H9 (cell line): ENCODE measurements around the gene KCNJ15. TPM values are rescaled to one million over a fixed set of nuclear protein-coding genes. Genes with fewer than 3 reads are reported as not detected.

Source experiments
- DNase-seq: peaks from one replicate; pipeline ENCODE4 v3.0.0-alpha.2; 2017
- H2AFZ ChIP-seq: one replicate; pipeline ENCODE4 v1.6.1; 2013; ENCODE audit warnings: mild to moderate bottlenecking, low read length, control low read depth, moderate library complexity
- H2AK5ac ChIP-seq: 2 replicates; pipeline ENCODE4 v1.6.1; 2013; ENCODE audit warnings: low read length, control low read depth, mixed read lengths; ENCODE audit not compliant: insufficient read length
- H2BK120ac ChIP-seq: one replicate; pipeline ENCODE4 v1.6.1; 2013; ENCODE audit warnings: low read depth, mild to moderate bottlenecking, low read length, control low read depth, inconsistent platforms; ENCODE audit not compliant: poor library complexity, severe bottlenecking
- H2BK12ac ChIP-seq: 2 replicates; pipeline ENCODE4 v1.6.1; 2013; ENCODE audit warnings: low read length, control low read depth, mixed read lengths, low read depth; ENCODE audit not compliant: insufficient read length
- H2BK15ac ChIP-seq: 2 replicates; pipeline ENCODE4 v1.6.1; 2013; ENCODE audit warnings: low read depth, low read length, control low read depth
- H2BK20ac ChIP-seq: one replicate; pipeline ENCODE4 v1.6.1; 2013; ENCODE audit warnings: low read depth, mild to moderate bottlenecking, low read length, control low read depth, inconsistent platforms; ENCODE audit not compliant: poor library complexity, severe bottlenecking
- H2BK5ac ChIP-seq: 2 replicates; pipeline ENCODE4 v1.6.1; 2013; ENCODE audit warnings: low read length, control low read depth, mixed read lengths; ENCODE audit not compliant: insufficient read length
- H3K14ac ChIP-seq: 2 replicates; pipeline ENCODE4 v1.6.1; 2013; ENCODE audit warnings: low read length, control low read depth; ENCODE audit not compliant: insufficient read depth
- H3K18ac ChIP-seq: 2 replicates; pipeline ENCODE4 v1.6.1; 2013; ENCODE audit warnings: low read depth, mild to moderate bottlenecking, mixed read lengths, low read length, control low read depth; ENCODE audit not compliant: insufficient read length
- H3K23ac ChIP-seq: 2 replicates; pipeline ENCODE4 v1.6.1; 2013; ENCODE audit warnings: low read length, control low read depth, mixed read lengths, low read depth; ENCODE audit not compliant: insufficient read length
- H3K23me2 ChIP-seq: 2 replicates; pipeline ENCODE4 v1.6.1; 2013; ENCODE audit warnings: low read depth, mild to moderate bottlenecking, mixed read lengths, low read length, control low read depth; ENCODE audit not compliant: insufficient read length, poor library complexity, severe bottlenecking
- H3K27ac ChIP-seq: 2 replicates; pipeline ENCODE4 v1.5.1; 2013; ENCODE audit warnings: low read length, control low read depth, mixed read lengths, low read depth; ENCODE audit not compliant: insufficient read length
- H3K27me3 ChIP-seq: 2 replicates; pipeline ENCODE4 v1.6.1; 2013; ENCODE audit warnings: low read length, control low read depth, inconsistent platforms; ENCODE audit not compliant: insufficient read depth
- H3K4ac ChIP-seq: 2 replicates; pipeline ENCODE4 v1.6.1; 2013; ENCODE audit warnings: low read depth, mild to moderate bottlenecking, control low read depth, inconsistent platforms, low read length, moderate library complexity
- H3K4me1 ChIP-seq: 2 replicates; pipeline ENCODE4 v1.6.1; 2013; ENCODE audit warnings: low read length, control low read depth, inconsistent platforms; ENCODE audit not compliant: insufficient read depth
- H3K4me2 ChIP-seq: 2 replicates; pipeline ENCODE4 v1.6.1; 2013; ENCODE audit warnings: low read length, control low read depth, mixed read lengths; ENCODE audit not compliant: insufficient read length, insufficient read depth
- H3K56ac ChIP-seq: 2 replicates; pipeline ENCODE4 v1.6.1; 2013; ENCODE audit warnings: low read depth, mild to moderate bottlenecking, mixed read lengths, low read length, control low read depth; ENCODE audit not compliant: insufficient read length
- H3K79me1 ChIP-seq: 2 replicates; pipeline ENCODE4 v1.6.1; 2013; ENCODE audit warnings: low read depth, mild to moderate bottlenecking, moderate library complexity, low read length, control low read depth, inconsistent platforms; ENCODE audit not compliant: insufficient read depth, poor library complexity, severe bottlenecking
- H3K79me2 ChIP-seq: 2 replicates; pipeline ENCODE4 v1.6.1; 2013; ENCODE audit warnings: low read length, control low read depth, inconsistent platforms; ENCODE audit not compliant: insufficient read depth
- H3K9ac ChIP-seq: 2 replicates; pipeline ENCODE4 v1.6.1; 2013; ENCODE audit warnings: low read length, control low read depth, mixed read lengths; ENCODE audit not compliant: insufficient read length; ENCODE audit errors: extremely low read depth
- H3K9me3 ChIP-seq: one replicate; pipeline ENCODE4 v1.6.1; 2013; ENCODE audit warnings: low read depth, low read length, inconsistent platforms; ENCODE audit not compliant: control insufficient read depth
- H3T11ph ChIP-seq: one replicate; pipeline ENCODE4 v1.6.1; 2013; ENCODE audit warnings: mild to moderate bottlenecking, low read length, control low read depth, inconsistent platforms
- H4K20me1 ChIP-seq: one replicate; pipeline ENCODE4 v1.6.1; 2013; ENCODE audit not compliant: control insufficient read depth, insufficient read length, insufficient read depth
- H4K5ac ChIP-seq: 2 replicates; pipeline ENCODE4 v1.6.1; 2013; ENCODE audit warnings: low read depth, mild to moderate bottlenecking, mixed read lengths, low read length, control low read depth; ENCODE audit not compliant: insufficient read length
- H4K8ac ChIP-seq: replicated peaks from 2 replicates; pipeline ENCODE4 v1.6.1; 2013; ENCODE audit warnings: low read length, control low read depth, mixed read lengths, low read depth; ENCODE audit not compliant: insufficient read length
- H4K91ac ChIP-seq: 2 replicates; pipeline ENCODE4 v1.6.1; 2013; ENCODE audit warnings: low read depth, mild to moderate bottlenecking, moderate library complexity, mixed read lengths, low read length, control low read depth; ENCODE audit not compliant: insufficient read length
- H3K27ac Mint-ChIP-seq, 3 experiments: 2 replicates in 2 of 3; 3 replicates in 1 of 3; pipeline ENCODE4 v1.8.0; 2020 to 2021; ENCODE audit warnings: mixed read lengths in 3 of 3, mild to moderate bottlenecking in 1 of 3, moderate library complexity in 1 of 3
- H3K27me3 Mint-ChIP-seq: 2 replicates; pipeline ENCODE4 v1.8.0; 2021; ENCODE audit warnings: low read depth, mild to moderate bottlenecking, moderate library complexity, mixed read lengths
- H3K36me3 Mint-ChIP-seq, 3 experiments: 2 replicates in 2 of 3; 3 replicates in 1 of 3; pipeline ENCODE4 v1.8.0; 2020 to 2021; ENCODE audit warnings: low read depth in 3 of 3, mixed read lengths in 3 of 3; ENCODE audit not compliant: insufficient read depth in 1 of 3
- H3K4me1 Mint-ChIP-seq, 2 experiments: 2 replicates each; pipeline ENCODE4 v1.8.0; 2020; ENCODE audit warnings: mixed read lengths in 2 of 2
- H3K4me3 Mint-ChIP-seq, 2 experiments: 2 replicates in 1 of 2; 3 replicates in 1 of 2; pipeline ENCODE4 v1.8.0; 2020 to 2021; ENCODE audit warnings: mild to moderate bottlenecking in 2 of 2, mixed read lengths in 2 of 2, moderate library complexity in 1 of 2
- H3K9me3 Mint-ChIP-seq, 2 experiments: 2 replicates in 1 of 2; 3 replicates in 1 of 2; pipeline ENCODE4 v1.8.0; 2020; ENCODE audit warnings: mild to moderate bottlenecking in 2 of 2, mixed read lengths in 2 of 2, moderate library complexity in 1 of 2
- CTCF ChIP-seq: fragments of 200-600 bp; sonication (generic); conservative IDR thresholded peaks from 3 replicates; pipeline ENCODE4 v1.8.0; 2021; ENCODE audit warnings: antibody characterized with exemption, mild to moderate bottlenecking
- WGBS: extraction: QIAGEN DNeasy Blood & Tissue Kit; methylation state at CpG from one replicate; pipeline ENCODE4 v1.1.7; 2013; ENCODE audit warnings: missing lambda C conversion rate, low lambda C conversion rate, mixed read lengths; ENCODE audit not compliant: insufficient read length; ENCODE audit errors: extremely low coverage; 5-methylcytosine and 5-hydroxymethylcytosine counted together
- total RNA-seq: library from RNA; stranded (reverse); gene quantifications from 2 replicates; pipeline ENCODE4 v1.2.1, GENCODE V29; 2021

Gene KCNJ15
- total RNA-seq, 1 experiment from 2014 or later = not detected

DNA sequence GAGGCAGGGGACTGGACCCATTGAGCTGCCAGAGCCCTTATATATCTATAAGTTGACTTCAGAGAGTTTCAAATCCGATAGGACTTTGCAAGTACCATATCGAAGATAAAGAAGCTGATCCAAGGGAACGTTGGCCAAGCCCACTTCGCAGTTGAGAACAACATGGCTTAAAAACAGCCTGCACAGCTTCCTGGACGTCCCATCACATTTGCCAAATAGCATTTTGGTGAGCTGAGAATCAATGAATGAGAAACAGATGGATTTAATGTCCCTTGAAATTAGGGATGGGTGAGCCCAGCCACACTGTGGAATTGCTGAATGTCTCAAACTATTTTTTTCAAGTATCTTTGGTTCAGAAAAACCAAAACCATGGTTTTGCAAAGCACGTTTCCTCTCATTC, 64.8 kb downstream of the KCNJ15 start:
- H3K23ac ChIP-seq = no peak overlapping the region
- H2BK5ac ChIP-seq = no peak overlapping the region
- Mint-ChIP-seq H3K9me3 (no peaks in the 10 kb centered on the region; a peak in 1 of 5 replicates), H3K36me3 (no peaks in the 10 kb centered on the region), H3K4me1 (peaks cover 28% of the 10 kb centered on the region in 2 experiments), H3K27me3 (peaks cover 2% of the 10 kb centered on the region; the same call in 1 of the 2 replicates), H3K27ac (no peak overlapping the region), H3K4me3 (no peak overlapping the region)
- H2BK120ac ChIP-seq = no peak overlapping the region
- no peak for TF ChIP-seq CTCF
- H3K56ac ChIP-seq = no peak overlapping the region
- no CpG with 5 or more reads among the region's 6 CpGs for WGBS
- H3T11ph ChIP-seq = no peak overlapping the region
- H3K14ac ChIP-seq = no peak overlapping the region
- no peak overlapping the region for H3K27ac ChIP-seq
- H2BK12ac ChIP-seq = no peak overlapping the region
- no peaks in the 10 kb centered on the region for H3K23me2 ChIP-seq
- no peak overlapping the region for H4K8ac ChIP-seq
- no peaks in the 10 kb centered on the region for H3K27me3 ChIP-seq
- no peak overlapping the region for H3K9ac ChIP-seq
- H2AFZ ChIP-seq = no peak overlapping the region
- DNase-seq = no peak
- H2BK20ac ChIP-seq = no peak overlapping the region
- H2BK15ac ChIP-seq = no peak overlapping the region
- H4K5ac ChIP-seq = no peak overlapping the region
- no peak overlapping the region for H3K18ac ChIP-seq
- no peak overlapping the region for H4K91ac ChIP-seq
- no peaks in the 10 kb centered on the region for H3K9me3 ChIP-seq
- H4K20me1 ChIP-seq = no peaks in the 10 kb centered on the region
- no peak overlapping the region for H3K4me2 ChIP-seq
- H3K4ac ChIP-seq = no peak overlapping the region
- no peaks in the 10 kb centered on the region for H3K79me1 ChIP-seq
- no peak overlapping the region for H2AK5ac ChIP-seq
- H3K79me2 ChIP-seq = no peaks in the 10 kb centered on the region
- peaks cover 18% of the 10 kb centered on the region for H3K4me1 ChIP-seq
